ENCODE results near the gene PDE6H.

The PDE6H gene

DNA sequence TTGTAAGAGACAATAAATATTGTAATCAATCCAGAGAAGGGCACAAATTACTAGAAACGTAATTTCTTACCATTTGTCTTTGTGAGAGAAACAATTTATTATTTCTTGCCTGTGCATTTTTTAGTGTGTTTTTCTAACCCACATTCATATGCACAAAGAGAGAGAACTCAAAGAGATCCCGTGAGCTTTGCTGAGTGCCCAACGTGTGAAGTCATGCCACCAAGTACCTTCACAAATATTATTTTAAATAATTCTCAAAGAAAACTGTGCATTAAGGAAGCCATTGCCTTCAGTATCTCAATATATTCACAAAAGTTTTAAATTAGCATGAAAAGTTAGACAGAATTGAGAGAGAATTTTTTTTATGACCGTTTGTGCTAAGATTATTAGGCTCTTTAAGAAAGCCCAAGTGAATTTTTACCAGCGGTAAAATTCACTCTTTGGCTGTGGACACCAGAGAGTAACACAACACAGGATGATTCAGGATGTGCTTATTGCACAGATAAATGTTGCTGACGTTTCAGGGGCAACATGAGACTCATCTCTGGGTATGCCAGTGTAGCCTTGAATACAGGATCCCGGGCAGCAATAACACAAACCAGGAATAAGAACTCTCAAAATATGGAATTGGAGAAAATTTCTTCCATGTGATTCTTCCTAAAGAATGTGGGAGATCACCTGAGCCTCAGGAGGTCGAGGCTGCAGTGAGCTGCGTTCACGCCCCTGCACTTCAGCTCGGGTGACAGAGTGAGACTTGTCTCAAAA, 14.3 kb upstream of the PDE6H start:
- peak; percentile 54 for ATAC-seq
- TF ChIP-seq ISL1 (CRISPR knock-in tag; IDR thresholded peaks at IDR 0.05) (no peak), RARB (CRISPR knock-in tag; IDR thresholded peaks at IDR 0.05) (no peak), ZNF70 (CRISPR knock-in tag; IDR thresholded peaks at IDR 0.05) (no peak), BACH2 (CRISPR knock-in tag; IDR thresholded peaks at IDR 0.05; ENCODE audit: borderline replicate concordance) (no peak), TOX (CRISPR knock-in tag; IDR thresholded peaks at IDR 0.05; ENCODE audit: borderline replicate concordance) (no peak), ZFP3 (CRISPR knock-in tag; IDR thresholded peaks at IDR 0.05) (no peak), OSR1 (CRISPR knock-in tag; IDR thresholded peaks at IDR 0.05) (no peak), ZNF565 (CRISPR knock-in tag; conservative IDR thresholded peaks at IDR 0.05; ENCODE audit: low read depth) (no peak), TCF4 (CRISPR knock-in tag; IDR thresholded peaks at IDR 0.05; ENCODE audit: borderline replicate concordance) (no peak), ESRRG (CRISPR knock-in tag; IDR thresholded peaks at IDR 0.05) (no peak), CSDC2 (CRISPR knock-in tag; IDR thresholded peaks at IDR 0.05) (no peak), ZFP30 (CRISPR knock-in tag; IDR thresholded peaks at IDR 0.05) (no peak), ZC3H10 (CRISPR knock-in tag; IDR thresholded peaks at IDR 0.05) (no peak), GLIS3 (CRISPR knock-in tag; IDR thresholded peaks at IDR 0.05) (no peak), SNAI2 (CRISPR knock-in tag; IDR thresholded peaks at IDR 0.05) (no peak)
- TF ChIP-seq, protein P1, sequence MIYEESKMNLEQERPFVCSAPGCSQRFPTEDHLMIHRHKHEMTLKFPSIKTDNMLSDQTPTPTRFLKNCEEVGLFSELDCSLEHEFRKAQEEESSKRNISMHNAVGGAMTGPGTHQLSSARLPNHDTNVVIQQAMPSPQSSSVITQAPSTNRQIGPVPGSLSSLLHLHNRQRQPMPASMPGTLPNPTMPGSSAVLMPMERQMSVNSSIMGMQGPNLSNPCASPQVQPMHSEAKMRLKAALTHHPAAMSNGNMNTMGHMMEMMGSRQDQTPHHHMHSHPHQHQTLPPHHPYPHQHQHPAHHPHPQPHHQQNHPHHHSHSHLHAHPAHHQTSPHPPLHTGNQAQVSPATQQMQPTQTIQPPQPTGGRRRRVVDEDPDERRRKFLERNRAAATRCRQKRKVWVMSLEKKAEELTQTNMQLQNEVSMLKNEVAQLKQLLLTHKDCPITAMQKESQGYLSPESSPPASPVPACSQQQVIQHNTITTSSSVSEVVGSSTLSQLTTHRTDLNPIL (CRISPR knock-in tag; IDR thresholded peaks at IDR 0.05; ENCODE audit: low read depth): no peak
- TF ChIP-seq, protein P2, sequence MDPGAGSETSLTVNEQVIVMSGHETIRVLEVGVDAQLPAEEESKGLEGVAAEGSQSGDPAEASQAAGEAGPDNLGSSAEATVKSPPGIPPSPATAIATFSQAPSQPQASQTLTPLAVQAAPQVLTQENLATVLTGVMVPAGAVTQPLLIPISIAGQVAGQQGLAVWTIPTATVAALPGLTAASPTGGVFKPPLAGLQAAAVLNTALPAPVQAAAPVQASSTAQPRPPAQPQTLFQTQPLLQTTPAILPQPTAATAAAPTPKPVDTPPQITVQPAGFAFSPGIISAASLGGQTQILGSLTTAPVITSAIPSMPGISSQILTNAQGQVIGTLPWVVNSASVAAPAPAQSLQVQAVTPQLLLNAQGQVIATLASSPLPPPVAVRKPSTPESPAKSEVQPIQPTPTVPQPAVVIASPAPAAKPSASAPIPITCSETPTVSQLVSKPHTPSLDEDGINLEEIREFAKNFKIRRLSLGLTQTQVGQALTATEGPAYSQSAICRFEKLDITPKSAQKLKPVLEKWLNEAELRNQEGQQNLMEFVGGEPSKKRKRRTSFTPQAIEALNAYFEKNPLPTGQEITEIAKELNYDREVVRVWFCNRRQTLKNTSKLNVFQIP (CRISPR knock-in tag; IDR thresholded peaks at IDR 0.05; ENCODE audit: borderline replicate concordance, low read depth): no peak

DNA sequence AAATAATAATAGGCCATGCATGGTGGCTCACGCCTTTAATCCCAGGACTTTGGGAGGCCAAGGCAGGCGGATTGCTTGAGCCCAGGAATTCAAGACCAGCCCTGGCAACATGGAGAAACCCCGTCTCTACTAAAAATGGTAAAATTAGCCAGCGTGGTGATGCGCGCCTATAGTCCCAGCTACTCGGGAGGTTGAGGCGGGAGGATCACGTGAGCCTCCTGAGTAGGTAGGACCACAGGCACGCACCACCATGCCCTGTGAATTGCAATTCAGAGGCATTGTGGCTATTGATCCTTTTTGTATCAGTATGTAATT, 13.8 kb upstream of the PDE6H start:
- no peak for ATAC-seq
- no peak for TF ChIP-seq CSDC2 (CRISPR knock-in tag; IDR thresholded peaks at IDR 0.05)
- no peak for TF ChIP-seq BACH2 (CRISPR knock-in tag; IDR thresholded peaks at IDR 0.05; ENCODE audit: borderline replicate concordance)
- no peak for TF ChIP-seq ESRRG (CRISPR knock-in tag; IDR thresholded peaks at IDR 0.05)
- TF ChIP-seq RARB (CRISPR knock-in tag; IDR thresholded peaks at IDR 0.05): no peak
- TF ChIP-seq, protein P3, sequence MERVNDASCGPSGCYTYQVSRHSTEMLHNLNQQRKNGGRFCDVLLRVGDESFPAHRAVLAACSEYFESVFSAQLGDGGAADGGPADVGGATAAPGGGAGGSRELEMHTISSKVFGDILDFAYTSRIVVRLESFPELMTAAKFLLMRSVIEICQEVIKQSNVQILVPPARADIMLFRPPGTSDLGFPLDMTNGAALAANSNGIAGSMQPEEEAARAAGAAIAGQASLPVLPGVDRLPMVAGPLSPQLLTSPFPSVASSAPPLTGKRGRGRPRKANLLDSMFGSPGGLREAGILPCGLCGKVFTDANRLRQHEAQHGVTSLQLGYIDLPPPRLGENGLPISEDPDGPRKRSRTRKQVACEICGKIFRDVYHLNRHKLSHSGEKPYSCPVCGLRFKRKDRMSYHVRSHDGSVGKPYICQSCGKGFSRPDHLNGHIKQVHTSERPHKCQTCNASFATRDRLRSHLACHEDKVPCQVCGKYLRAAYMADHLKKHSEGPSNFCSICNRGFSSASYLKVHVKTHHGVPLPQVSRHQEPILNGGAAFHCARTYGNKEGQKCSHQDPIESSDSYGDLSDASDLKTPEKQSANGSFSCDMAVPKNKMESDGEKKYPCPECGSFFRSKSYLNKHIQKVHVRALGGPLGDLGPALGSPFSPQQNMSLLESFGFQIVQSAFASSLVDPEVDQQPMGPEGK (CRISPR knock-in tag; IDR thresholded peaks at IDR 0.05; ENCODE audit: borderline replicate concordance): no peak
- TF ChIP-seq, protein P1 (CRISPR knock-in tag; IDR thresholded peaks at IDR 0.05; ENCODE audit: low read depth): no peak
- no peak for TF ChIP-seq PPARA (CRISPR knock-in tag; IDR thresholded peaks at IDR 0.05; ENCODE audit: borderline replicate concordance)
- no peak for TF ChIP-seq ZFP30 (CRISPR knock-in tag; IDR thresholded peaks at IDR 0.05)
- no peak for TF ChIP-seq ZNF8 (CRISPR knock-in tag; IDR thresholded peaks at IDR 0.05)
- TF ChIP-seq, protein P4, sequence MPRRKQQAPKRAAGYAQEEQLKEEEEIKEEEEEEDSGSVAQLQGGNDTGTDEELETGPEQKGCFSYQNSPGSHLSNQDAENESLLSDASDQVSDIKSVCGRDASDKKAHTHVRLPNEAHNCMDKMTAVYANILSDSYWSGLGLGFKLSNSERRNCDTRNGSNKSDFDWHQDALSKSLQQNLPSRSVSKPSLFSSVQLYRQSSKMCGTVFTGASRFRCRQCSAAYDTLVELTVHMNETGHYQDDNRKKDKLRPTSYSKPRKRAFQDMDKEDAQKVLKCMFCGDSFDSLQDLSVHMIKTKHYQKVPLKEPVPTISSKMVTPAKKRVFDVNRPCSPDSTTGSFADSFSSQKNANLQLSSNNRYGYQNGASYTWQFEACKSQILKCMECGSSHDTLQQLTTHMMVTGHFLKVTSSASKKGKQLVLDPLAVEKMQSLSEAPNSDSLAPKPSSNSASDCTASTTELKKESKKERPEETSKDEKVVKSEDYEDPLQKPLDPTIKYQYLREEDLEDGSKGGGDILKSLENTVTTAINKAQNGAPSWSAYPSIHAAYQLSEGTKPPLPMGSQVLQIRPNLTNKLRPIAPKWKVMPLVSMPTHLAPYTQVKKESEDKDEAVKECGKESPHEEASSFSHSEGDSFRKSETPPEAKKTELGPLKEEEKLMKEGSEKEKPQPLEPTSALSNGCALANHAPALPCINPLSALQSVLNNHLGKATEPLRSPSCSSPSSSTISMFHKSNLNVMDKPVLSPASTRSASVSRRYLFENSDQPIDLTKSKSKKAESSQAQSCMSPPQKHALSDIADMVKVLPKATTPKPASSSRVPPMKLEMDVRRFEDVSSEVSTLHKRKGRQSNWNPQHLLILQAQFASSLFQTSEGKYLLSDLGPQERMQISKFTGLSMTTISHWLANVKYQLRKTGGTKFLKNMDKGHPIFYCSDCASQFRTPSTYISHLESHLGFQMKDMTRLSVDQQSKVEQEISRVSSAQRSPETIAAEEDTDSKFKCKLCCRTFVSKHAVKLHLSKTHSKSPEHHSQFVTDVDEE (CRISPR knock-in tag; IDR thresholded peaks at IDR 0.05): no peak
- TF ChIP-seq TOX (CRISPR knock-in tag; IDR thresholded peaks at IDR 0.05; ENCODE audit: borderline replicate concordance): no peak
- TF ChIP-seq SNAI2 (CRISPR knock-in tag; IDR thresholded peaks at IDR 0.05): no peak
- no peak for TF ChIP-seq ARNTL (CRISPR knock-in tag; IDR thresholded peaks at IDR 0.05; ENCODE audit: borderline replicate concordance, low read depth)
- TF ChIP-seq, protein P2 (CRISPR knock-in tag; IDR thresholded peaks at IDR 0.05; ENCODE audit: borderline replicate concordance, low read depth): no peak
- no peak for TF ChIP-seq ZFP3 (CRISPR knock-in tag; IDR thresholded peaks at IDR 0.05)
- no peak for TF ChIP-seq ISL1 (CRISPR knock-in tag; IDR thresholded peaks at IDR 0.05)
- TF ChIP-seq, protein P5, sequence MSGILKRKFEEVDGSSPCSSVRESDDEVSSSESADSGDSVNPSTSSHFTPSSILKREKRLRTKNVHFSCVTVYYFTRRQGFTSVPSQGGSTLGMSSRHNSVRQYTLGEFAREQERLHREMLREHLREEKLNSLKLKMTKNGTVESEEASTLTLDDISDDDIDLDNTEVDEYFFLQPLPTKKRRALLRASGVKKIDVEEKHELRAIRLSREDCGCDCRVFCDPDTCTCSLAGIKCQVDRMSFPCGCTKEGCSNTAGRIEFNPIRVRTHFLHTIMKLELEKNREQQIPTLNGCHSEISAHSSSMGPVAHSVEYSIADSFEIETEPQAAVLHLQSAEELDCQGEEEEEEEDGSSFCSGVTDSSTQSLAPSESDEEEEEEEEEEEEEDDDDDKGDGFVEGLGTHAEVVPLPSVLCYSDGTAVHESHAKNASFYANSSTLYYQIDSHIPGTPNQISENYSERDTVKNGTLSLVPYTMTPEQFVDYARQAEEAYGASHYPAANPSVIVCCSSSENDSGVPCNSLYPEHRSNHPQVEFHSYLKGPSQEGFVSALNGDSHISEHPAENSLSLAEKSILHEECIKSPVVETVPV (CRISPR knock-in tag; IDR thresholded peaks at IDR 0.05): no peak
